Stimulated activated CD4-positive, alpha-beta T cell treated with anti-CD3 and anti-CD28 coated beads, Interleukin-1b, Interleukin-23, amount 100 ng/mL, for 4 hours (primary cell): ENCODE data around the gene CACNA1D.

Source experiments
- DNase-seq, 2 donors: peaks; one replicate each; pipeline ENCODE4 v3.0.0-alpha.2; 2020; ENCODE audit warnings: low read depth in 2 of 2

The CACNA1D gene

DNA sequence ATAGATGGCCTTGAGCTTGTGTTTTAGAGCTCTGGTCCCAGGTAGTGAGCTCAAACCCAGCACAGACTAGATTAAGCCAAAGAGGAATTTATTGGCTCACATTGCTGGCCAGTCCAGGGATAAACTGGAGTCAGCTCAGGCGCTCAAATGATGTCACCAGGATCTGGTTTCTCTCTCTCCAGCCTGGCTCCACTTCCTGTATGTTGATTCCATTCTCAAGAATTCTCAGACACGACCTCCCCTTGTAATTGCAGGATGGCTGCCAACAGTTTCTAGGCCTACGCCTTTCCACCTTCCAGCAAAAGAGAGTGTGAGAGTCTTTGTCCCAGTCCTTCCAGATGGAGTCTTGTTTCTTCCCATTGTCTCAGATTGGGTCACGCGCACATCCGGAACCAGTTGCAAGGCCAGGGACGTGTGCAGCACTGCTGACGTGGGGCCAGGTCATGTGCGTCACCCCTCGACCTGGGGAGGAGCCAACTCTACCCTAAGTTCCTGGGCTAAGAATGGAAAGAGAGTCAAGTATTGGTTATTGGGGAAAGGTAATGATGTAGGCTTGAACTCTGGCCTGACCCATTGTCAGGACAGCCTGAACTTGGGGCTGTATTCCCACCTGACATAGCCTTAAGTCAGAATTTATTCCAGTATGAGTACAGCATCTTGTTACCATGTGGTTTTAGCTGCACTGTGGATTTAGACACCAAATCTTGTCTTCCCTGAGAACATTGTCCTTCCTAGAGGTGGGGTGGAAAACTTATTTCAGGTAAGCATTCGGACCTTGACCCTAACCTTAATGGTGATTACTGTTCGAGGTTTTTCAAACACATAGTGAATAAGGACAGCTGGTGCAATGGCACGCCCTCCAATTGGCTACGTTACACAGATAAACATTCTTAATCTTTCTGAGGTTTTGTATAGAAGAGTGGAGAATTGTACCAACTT is 31.6 kb downstream of the CACNA1D start:
- no peak for DNase-seq

DNA sequence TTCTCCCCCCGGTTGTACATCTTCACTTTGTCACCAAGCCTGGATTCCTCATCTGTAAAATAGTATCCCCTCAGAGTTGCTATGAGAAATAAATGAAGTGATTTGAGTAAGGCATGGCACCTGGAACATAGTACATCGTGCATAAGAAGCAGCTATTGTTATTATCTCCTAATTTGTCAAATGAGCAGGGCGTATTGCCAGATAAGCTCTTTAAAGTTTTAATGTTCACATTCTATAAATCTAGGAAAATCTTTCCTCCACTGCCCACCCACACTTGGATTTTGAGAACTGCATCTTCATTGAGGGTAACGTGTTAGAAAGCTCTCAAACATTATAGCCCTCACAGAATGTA is 32.3 kb downstream of the CACNA1D start:
- DNase-seq: no peak

DNA sequence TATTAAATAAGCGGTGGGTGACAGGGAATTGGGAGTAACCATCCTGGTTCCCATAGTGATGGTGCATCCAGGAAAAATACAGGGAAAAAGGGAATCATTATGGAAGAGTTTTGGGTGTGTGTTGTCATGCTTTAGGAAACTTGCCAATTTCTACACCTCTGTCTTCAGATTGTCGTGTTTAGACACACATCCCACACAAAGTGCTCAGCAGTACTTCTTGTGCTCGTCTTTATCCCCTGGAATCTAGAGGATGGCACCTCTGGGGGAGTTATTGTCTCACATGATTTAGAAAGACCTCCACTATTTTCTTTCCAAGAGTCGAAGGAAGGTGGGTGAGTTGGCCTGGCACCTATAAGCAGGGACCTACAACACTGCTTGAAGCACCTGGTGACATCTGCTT is 35.8 kb downstream of the CACNA1D start:
- no peak for DNase-seq

- DNase-seq: no peak
Observed at GRCh38 chr3:53531749-53532148, 37.3 kb downstream of the CACNA1D start.

- DNase-seq: no peak
Observed at GRCh38 chr3:53533472-53533871, 39.1 kb downstream of the CACNA1D start.

DNA sequence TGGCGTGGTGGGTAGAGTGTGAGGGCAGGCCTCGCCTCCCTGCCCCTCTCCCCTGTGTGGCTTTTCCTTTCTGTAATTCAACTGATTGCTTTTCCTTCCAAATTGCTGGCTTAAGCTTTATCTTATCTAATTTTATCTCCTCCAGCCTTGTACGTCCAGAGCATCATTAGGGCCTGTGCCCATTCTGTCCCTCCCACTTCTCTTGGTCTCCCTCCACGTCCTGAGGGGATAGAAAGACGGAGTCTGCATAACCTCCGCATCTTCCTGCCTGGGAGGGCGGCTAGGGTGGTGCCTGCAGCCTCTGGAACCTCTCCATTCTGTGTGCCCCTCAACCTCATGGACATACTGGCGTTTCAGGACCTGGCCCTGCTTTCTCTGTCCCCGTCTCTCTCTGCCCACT is 39.8 kb downstream of the CACNA1D start:
- no peak for DNase-seq

- no peak for DNase-seq
Observed at GRCh38 chr3:53534676-53535400, 40.4 kb downstream of the CACNA1D start.

- DNase-seq: no peak
Observed at GRCh38 chr3:53536282-53536681, 41.9 kb downstream of the CACNA1D start.

DNA sequence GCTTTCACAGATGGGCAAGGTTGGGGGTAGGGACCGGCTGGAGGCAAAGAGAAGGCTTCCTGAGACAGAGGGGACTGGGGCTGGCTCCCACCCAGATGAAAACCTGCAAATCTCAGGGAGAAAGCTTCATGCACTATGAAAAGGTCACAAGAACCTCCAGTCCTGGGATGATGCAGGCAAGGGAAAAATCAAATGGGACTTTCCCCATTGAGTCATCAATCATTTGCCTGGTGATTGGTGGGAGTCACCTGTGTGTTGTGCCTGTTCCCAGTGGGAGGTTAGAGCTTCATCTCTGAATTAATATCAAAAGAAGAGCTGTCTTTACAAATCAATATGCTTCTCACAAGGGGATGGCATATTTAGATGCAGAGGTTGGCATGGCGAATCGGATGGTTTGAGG is 49.9 kb downstream of the CACNA1D start:
- no peak for DNase-seq

DNA sequence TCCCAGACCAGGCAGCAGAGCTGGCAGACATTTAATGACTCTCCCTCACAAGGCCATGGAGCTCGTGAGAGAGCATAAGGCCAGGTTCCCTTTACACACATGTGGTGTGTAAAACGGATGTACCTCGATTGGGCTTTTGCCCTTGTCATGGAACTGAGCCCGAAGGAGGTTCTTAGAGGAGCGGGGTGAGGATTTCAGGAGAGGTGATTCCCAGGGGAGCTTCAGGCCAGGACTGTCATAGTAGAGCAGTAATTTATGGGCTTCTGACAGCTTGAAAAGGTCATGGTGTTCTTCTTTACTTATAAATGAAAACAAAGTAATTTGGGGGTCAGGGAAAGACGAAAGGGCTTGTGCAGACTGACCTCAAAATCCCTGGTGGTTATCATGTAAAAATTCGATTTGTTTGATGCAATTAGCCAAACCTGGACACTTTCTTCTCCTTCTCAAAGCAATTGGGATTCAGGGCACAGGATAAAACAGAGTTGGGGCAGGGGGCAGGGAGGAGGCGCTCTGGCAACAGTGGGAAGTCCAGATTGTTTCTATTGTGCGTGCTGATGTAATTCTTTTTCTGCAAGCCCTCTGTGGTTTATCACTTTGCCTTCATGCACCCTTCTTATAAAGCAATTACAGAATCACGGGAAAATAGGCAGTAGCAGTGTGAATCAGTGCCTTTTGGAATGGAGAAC is 51.0 kb downstream of the CACNA1D start:
- no peak for DNase-seq

- no peak for DNase-seq
Observed at GRCh38 chr3:53545996-53546359, 51.6 kb downstream of the CACNA1D start.

- no peak for DNase-seq
Observed at GRCh38 chr3:53547327-53547726, 52.9 kb downstream of the CACNA1D start.

DNA sequence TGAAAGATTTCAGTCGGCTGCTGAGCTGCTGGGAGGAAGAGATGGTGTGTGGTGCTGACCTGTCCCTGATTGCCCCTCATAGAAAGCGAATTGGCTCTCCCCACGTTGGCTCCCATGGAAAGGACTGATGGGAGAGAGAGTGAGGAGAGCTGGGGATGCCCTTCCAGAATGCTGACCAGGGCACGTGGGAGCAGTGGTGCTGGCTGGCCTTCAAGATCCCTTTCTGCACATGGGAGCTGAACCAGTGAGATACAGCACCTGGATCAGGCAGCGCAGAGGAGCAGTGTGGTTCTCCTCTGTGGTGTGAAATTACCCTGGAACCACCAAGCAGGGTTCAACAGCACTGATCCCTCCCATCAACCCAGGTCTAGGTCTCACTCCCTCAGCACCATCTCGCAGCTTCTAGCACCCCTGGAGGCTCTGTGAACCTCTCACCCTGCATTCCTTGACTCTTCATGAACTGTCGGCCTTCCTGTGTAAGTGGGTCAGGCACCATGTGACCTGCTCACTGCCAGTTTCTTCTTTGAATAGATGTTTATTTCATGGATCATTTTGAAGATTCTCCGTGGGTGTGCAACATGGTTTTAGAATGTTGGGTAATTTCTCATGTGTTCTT is 55.7 kb downstream of the CACNA1D start:
- no peak for DNase-seq

DNA sequence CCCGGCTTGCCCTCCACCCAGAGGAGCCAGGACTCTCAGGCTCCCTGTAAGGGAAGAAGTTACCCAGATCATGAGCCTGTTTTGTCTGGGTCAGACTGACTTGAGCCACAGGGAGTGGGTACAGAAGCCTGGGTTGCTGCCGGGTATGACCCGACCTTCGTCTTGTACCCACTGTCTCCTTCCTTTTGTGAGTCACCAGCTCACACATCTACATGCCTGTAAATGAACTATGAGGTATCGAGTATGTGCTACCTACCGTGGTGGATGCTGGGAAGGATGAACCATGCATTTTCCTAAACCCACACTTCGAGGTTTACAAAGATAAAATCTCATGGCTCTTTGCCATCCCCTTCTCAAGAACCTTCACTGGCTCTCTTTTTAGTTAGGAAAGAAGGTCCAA is 56.9 kb downstream of the CACNA1D start:
- no peak for DNase-seq

DNA sequence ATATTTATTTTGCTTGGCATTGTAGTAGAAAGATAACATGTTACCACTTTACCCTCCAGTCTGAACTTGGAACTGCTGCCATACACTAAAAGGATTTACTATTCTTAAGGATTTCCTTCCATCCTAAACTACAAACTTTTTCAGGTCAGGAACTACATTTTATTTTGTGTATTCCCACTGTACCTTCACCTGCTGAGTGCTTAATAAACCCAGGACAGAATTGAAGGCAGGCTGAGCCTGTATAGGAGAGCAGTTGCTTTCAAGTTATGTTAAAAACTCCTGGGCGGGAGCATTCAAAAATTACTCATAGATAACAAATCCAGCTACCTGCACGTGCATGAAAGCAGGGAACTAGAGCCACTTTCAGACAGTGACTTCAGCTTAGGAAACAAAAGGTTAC is 58.3 kb downstream of the CACNA1D start:
- DNase-seq: no peak

- DNase-seq: no peak
Observed at GRCh38 chr3:53553200-53553599, 58.8 kb downstream of the CACNA1D start.

DNA sequence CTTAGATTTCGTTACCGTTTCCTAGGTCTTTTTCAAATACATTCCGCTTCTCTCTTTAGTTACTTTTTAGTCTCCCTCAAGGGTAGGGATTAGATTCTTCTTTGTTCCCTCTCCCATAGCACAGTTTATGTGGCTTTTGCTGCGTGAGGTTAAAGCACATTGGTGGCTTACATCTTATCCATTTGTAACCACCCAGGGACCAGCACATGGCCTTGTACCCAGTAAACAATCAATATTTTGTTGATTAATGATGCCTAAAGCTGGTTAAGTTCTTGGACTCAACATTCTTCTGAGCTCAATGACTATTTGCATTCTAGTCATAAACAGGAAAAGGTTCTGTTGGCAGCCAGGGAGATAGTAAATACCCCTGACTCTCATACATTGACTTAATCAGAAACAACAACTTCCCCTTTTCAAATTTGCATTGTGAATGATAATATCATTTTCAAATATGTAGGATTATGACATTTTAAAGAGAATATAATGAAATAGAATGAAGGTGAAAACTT is 60.2 kb downstream of the CACNA1D start:
- DNase-seq: no peak

- no peak for DNase-seq
Observed at GRCh38 chr3:53555068-53555588, 60.7 kb downstream of the CACNA1D start.

DNA sequence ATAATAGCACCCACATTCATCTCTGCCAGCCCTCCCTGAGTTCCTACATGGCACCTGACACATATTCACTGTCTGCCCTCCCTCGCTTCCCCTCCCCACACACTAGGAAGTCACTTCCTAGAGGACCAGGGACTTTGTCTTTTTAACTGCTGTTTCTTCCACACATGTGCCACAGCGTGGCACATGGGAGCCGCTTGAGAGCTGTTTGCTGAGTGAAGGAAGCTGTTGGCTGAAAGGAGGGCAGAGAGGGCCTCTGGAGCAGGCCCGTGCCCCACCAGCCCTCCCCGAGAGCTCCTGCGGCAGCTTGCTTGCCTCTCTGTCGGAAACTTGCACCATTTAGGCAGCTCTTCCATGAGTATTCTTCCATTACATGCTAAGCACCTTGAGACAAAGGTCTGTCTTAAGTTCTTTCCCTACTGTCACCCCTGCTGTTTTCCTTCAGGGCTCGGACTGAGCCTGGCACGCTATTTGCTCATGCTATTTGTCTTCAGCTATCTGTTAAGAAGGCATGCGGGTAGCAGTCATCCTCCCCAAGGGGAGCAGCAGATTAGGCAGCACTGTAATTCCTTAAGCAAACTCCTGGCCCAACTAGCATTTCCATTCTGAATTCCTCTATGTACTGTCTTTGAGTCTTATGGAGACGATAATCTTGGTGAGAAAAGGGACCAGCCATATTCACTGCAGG is 72.2 kb downstream of the CACNA1D start:
- no peak for DNase-seq

DNA sequence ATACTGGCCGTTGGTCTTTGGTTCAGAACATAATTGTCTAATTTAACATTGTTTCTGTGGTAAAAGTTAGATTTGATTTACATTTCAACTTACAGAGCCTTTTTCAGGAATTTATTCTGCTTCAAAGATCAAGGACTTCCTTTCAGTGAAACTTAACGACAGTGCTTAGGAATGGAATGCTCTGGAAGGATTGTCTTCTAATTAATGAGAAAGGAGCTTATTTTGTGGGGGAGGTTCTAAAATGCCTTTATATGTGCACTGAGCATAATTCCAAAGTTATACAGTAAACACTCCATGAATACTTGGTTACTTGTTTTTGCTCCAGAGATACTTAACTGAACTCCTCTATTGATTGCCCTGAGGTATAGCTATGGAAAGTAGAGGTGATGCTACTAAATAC is 75.7 kb downstream of the CACNA1D start:
- no peak for DNase-seq

- no peak for DNase-seq
Observed at GRCh38 chr3:53570709-53571108, 76.3 kb downstream of the CACNA1D start.
